Measurements from ENCODE around the gene MAEA.
"Not testable (repeated sequence)": the region's sequence is repeated elsewhere in the genome, so short reads cannot be mapped to it uniquely, and the experiment has no call there.

MAEA gene

GRCh38 chr4:1285151-1285789 lies 4.4 kb upstream of the MAEA start:
- no peak for DNase-seq

- peak; percentile 53 for DNase-seq
These were observed 3.7 kb upstream of the MAEA start for GRCh38 chr4:1285790-1286553.

GRCh38 chr4:1288786-1289185 lies 905 bp upstream of the MAEA start:
- no peak for DNase-seq

GRCh38 chr4:1290165-1290977 lies 680 bp downstream of the MAEA start:
- peak; percentile 20 for DNase-seq

- no peak for DNase-seq
These were observed 1.4 kb downstream of the MAEA start for GRCh38 chr4:1291091-1291490.

GRCh38 chr4:1291996-1292702 lies 2.5 kb downstream of the MAEA start:
- no peak for DNase-seq

GRCh38 chr4:1292703-1293011 lies 3.0 kb downstream of the MAEA start:
- not testable (repeated sequence) for DNase-seq

GRCh38 chr4:1293531-1293941 lies 3.8 kb downstream of the MAEA start:
- DNase-seq: no peak

- DNase-seq: no peak
These were observed 4.3 kb downstream of the MAEA start for GRCh38 chr4:1293991-1294390.

- DNase-seq: no peak
These were observed 4.7 kb downstream of the MAEA start for GRCh38 chr4:1294424-1294823.

GRCh38 chr4:1294891-1295290 lies 5.2 kb downstream of the MAEA start:
- DNase-seq: no peak

GRCh38 chr4:1295405-1296055 lies 5.8 kb downstream of the MAEA start:
- DNase-seq: no peak

GRCh38 chr4:1296324-1297022 lies 6.8 kb downstream of the MAEA start:
- DNase-seq: no peak

GRCh38 chr4:1297023-1297395 lies 7.3 kb downstream of the MAEA start:
- no peak for DNase-seq

GRCh38 chr4:1297456-1298325 lies 8.0 kb downstream of the MAEA start:
- no peak for DNase-seq

- no peak for DNase-seq
These were observed 8.8 kb downstream of the MAEA start for GRCh38 chr4:1298461-1298860.

- DNase-seq: no peak
These were observed 9.7 kb downstream of the MAEA start for GRCh38 chr4:1299301-1299860.

GRCh38 chr4:1300466-1301455 lies 11.1 kb downstream of the MAEA start:
- DNase-seq: peak; percentile 44

GRCh38 chr4:1302159-1302558 lies 12.5 kb downstream of the MAEA start:
- DNase-seq: no peak

Data from activated naive CD4-positive, alpha-beta T cell treated with Interleukin-2 at 50 U/mL for 16 hours (primary cell).